Measurements from ENCODE around the gene DEPDC4. TPM values are rescaled to one million over a fixed set of nuclear protein-coding genes. Genes with fewer than 3 reads are reported as not detected.

Gene DEPDC4
- total RNA-seq, 1 donor from 2014 or later, result 2.1 TPM

- TF ChIP-seq CTCF (IDR thresholded peaks at IDR 0.05; ENCODE audit: insufficient read depth, low read length, severe bottlenecking), result no peak
- FAIRE-seq (no peak), DNase-seq (ENCODE audit: low read depth) (no peak)
- H3K27me3 ChIP-seq (ENCODE audit: control insufficient read depth, insufficient read depth, low read length), result no peaks in the 10 kb centered on the region
- H3K4me3 ChIP-seq (ENCODE audit: low read depth, low read length), result peak overlapping the region; percentile 56
- no peaks in the 10 kb centered on the region for H3K36me3 ChIP-seq (ENCODE audit: control insufficient read depth, insufficient read depth, low read length)
These were observed 67.9 kb downstream of the DEPDC4 start for GRCh38 chr12:100199023-100199346.

GRCh38 chr12:100197486-100197885 is 69.4 kb downstream of the DEPDC4 start:
- no peak for FAIRE-seq

GRCh38 chr12:100193085-100193484 is 73.8 kb downstream of the DEPDC4 start:
- no peaks in the 10 kb centered on the region for H3K27me3 ChIP-seq (ENCODE audit: control insufficient read depth, insufficient read depth, low read length)
- H3K4me3 ChIP-seq (ENCODE audit: low read depth, low read length), result no peak overlapping the region
- no peak for FAIRE-seq
- H3K36me3 ChIP-seq (ENCODE audit: control insufficient read depth, insufficient read depth, low read length), result peaks cover 1% of the 10 kb centered on the region
- no peak for DNase-seq (ENCODE audit: low read depth)
- TF ChIP-seq CTCF (IDR thresholded peaks at IDR 0.05; ENCODE audit: insufficient read depth, low read length, severe bottlenecking), result no peak

More at GRCh38 chr12:100197486-100197885, 69.4 kb downstream of the DEPDC4 start:
- DNase-seq (ENCODE audit: low read depth), result peak; percentile 97
- TF ChIP-seq CTCF (IDR thresholded peaks at IDR 0.05; ENCODE audit: insufficient read depth, low read length, severe bottlenecking), result no peak
- Histone ChIP-seq H3K36me3 (ENCODE audit: control insufficient read depth, insufficient read depth, low read length) (no peaks in the 10 kb centered on the region), H3K4me3 (ENCODE audit: low read depth, low read length) (no peak overlapping the region), H3K27me3 (ENCODE audit: control insufficient read depth, insufficient read depth, low read length) (no peaks in the 10 kb centered on the region)

Other genes with a start within 250 kb of the DEPDC4 start
- gene BLTP3B, start 124.2 kb downstream of the DEPDC4 start, total RNA-seq, result 12.9 and 14.0 TPM in 2 replicates
- 13.7 and 14.3 TPM in 2 replicates for gene ACTR6, start 66.3 kb downstream of the DEPDC4 start, total RNA-seq
- 29.5 and 49.7 TPM in 2 replicates for gene SCYL2, start 98 bp upstream of the DEPDC4 start, total RNA-seq
- gene SLC17A8, start 90.0 kb upstream of the DEPDC4 start, total RNA-seq, result not detected in 2 replicates
- gene NR1H4, start 206.8 kb upstream of the DEPDC4 start, total RNA-seq, result not detected in 2 replicates

Data from bronchial epithelial cell (primary cell).